ENCODE data around the gene GABBR2.

GRCh38 chr9:98688710-98689495 is 19.8 kb downstream of the GABBR2 start:
- TF ChIP-seq CTCF (IDR thresholded peaks at IDR 0.05) = no peak
- no peak for TF ChIP-seq POLR2A (IDR thresholded peaks at IDR 0.05)

Measured in right lobe of liver (tissue), 4 donors.